Adrenal gland (tissue), 5 donors: ENCODE results near the gene MTUS2.

Experiments used
- POLR2A ChIP-seq, 2 donors: fragments of 450-650 bp; IDR thresholded peaks; one replicate each; pipeline ENCODE4 v1.6.1; 2017; ENCODE audit warnings: antibody characterized with exemption in 2 of 2, mild to moderate bottlenecking in 2 of 2, moderate library complexity in 1 of 2
- TF ChIP-seq, protein P1 (sequence below), 6 experiments: fragments of 450-650 bp in 4 of 6; fragments of 200-600 bp in 2 of 6; sonication (generic) in 1 of 6; IDR thresholded peaks; 1 replicate in 5 of 6; 2 replicates in 1 of 6; pipeline versions ENCODE4 v1.5.1 to v1.8.0; 2016 to 2021; ENCODE audit warnings: antibody characterized with exemption in 6 of 6, mild to moderate bottlenecking in 2 of 6, moderate library complexity in 1 of 6
- donor health status: DM: no; HTN: no; CAD: no.

DNA sequence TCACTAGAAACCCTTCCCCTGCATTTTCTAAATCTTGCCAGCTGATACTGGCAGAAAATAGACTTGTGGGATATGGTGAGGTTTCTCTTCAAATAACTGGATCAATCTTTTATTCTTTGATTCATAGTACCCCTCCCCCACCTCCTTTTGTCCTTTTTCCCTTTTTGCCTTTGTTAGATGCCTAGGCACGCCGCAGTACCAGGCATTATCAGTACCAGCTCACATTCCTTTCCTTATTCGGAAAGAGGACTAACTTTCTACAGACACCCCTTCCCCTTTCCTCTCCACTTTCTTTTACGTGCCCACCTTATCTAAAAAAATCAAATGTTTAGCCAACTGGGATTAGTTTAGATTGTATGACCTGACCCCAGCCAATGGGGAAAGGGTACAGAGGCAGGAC, 226.4 kb downstream of the MTUS2 start:
- TF ChIP-seq, protein P1, sequence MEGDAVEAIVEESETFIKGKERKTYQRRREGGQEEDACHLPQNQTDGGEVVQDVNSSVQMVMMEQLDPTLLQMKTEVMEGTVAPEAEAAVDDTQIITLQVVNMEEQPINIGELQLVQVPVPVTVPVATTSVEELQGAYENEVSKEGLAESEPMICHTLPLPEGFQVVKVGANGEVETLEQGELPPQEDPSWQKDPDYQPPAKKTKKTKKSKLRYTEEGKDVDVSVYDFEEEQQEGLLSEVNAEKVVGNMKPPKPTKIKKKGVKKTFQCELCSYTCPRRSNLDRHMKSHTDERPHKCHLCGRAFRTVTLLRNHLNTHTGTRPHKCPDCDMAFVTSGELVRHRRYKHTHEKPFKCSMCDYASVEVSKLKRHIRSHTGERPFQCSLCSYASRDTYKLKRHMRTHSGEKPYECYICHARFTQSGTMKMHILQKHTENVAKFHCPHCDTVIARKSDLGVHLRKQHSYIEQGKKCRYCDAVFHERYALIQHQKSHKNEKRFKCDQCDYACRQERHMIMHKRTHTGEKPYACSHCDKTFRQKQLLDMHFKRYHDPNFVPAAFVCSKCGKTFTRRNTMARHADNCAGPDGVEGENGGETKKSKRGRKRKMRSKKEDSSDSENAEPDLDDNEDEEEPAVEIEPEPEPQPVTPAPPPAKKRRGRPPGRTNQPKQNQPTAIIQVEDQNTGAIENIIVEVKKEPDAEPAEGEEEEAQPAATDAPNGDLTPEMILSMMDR (IDR thresholded peaks at IDR 0.05), result no peak
- TF ChIP-seq POLR2A (IDR thresholded peaks at IDR 0.05), result no peak
